Stimulated activated CD8-positive, alpha-beta memory T cell treated with anti-CD3 and anti-CD28 coated beads, Interleukin-7, amount 100 ng/mL, for 4 hours (primary cell): Measurements from ENCODE around the gene ATXN1.

ENCODE experiments used
- DNase-seq, 2 donors: peaks; one replicate each; pipeline ENCODE4 v3.0.0-alpha.2; 2020; ENCODE audit warnings: low read depth in 2 of 2

ATXN1 gene

DNA sequence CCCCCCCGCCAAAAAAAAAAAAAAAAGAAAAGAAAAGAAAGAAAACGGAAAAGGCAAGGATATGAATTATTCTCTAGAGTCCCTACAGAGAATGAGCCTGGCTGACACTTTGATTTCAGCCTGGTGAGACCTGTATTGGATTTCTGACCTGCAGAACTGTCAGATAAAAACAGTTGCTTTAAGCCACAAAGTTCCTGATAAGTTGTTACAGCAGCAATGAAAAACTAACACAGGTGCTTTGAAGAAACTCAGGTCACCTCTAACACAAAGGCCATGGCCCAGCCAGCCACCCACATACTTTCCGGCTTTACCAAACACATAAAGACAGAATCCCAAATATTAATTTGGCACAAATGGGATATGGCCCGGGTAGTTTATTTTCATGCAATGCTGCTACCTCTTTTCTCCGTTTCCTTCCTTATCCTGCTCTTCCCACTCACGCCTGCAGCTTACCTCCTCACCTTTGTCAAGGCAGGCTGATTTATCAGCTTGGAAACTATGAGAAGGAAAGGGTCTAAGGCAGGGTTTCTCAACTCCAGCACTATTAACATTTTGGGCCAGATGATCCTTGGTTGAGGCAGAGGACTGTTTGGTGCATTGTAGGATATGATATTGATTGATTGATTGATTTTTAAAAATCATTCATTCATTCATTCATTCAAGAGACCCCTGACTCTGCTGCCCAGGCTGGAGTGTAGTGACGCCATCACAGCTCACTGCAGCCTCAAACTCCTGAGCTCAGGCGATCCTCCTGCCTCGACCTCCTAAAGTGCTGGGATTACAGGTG lies 88.1 kb downstream of the ATXN1 start:
- no peak for DNase-seq

DNA sequence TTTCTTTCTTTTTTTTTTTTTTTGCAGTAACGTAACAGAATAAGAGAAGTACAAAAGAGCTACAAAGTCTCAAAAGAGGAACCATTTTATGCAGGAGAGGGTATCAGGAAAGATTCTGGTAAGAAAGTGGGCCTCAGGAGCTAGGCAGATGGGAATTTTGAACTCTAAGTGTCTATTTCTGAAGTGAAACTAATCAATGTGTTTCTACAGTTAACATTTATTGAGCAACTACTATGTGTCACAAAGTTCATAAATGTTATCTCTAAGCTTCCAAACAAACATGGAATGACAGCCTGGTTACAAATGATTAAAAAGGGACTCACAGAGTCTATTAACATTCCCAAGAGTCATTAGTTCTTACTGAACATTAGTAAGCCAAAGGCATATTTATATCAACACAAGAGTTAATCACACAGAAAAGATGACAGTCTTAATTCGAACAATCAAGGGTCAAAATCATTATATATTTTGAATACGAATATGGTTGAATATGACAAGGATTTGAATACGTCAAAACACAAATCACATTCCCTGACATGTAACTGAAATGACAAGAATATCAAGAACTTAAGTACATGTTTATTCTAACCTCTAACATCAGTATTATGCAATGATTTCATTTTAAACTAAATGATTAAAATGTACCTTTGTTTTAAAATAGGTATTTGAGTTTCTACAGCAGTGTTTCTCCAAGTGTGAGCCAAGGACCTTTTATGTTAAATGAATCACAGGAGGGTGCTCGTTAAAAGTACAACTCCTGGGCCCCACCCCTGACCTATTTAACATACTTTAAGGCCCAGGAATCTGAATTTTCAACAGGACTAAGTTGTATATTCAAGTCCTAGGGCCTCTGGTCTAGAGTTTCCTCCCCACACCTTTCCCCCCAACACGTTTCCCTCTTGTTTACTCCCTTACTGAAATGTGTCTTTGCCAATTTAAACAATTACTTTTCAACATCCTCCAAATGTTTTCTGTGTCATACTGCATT lies 89.7 kb downstream of the ATXN1 start:
- no peak for DNase-seq

DNA sequence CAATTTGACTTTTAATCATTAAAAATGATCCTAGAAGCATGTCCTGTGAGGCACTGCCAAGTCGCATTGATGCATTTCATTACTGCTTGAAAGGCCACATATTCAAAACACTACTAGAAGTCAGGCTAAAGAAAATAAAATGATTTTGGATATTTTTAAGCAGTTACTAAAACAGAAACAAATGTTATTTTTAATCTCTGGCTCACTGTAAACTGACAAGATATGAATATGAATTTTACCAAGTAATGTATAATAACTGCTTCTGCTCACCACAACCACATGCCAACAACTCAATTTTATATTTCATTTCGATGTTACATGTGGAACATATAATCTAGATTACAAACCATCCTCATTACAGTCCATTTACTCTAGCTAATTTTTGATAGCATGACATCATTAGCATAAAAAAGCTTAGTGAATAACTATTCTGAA lies 90.6 kb downstream of the ATXN1 start:
- DNase-seq = no peak

DNA sequence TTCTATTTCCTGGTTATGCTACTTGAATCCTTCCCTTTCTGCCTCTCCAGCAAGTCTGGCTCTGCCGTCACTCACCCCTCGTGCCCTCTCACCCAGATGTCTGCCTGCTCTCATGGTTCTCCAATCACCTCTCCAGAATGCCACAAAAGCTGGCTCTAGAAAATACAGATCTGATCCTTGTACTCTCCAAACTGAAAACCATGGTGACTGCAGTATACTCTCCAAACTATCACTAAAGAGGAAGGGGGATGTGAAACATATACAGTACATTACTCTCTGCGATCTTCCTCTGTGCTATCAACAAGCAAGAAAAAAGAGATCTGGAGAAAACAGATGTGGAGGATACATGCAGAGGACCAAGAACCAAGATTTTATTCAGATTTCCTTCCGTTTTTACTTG lies 91.1 kb downstream of the ATXN1 start:
- DNase-seq = no peak

DNA sequence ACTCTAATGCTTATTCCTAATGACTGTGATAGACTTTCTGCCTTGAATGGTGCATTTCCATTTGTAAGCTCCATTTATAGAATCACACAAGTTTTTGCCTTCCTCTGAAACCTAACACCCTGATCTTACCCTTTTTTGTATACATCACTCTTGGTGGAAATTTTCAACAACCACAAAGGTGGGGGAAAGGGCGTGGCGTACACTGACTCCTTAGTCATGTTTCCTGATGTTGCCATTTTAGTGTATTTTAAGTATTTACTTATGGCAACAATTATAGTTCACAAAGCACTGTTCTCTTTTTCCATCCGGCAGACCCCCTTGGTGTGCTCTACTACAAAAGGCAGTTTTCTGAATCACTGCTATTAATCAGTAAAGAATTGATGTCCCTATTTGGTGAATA lies 92.0 kb downstream of the ATXN1 start:
- peak; percentile 59 to 80 for DNase-seq

DNA sequence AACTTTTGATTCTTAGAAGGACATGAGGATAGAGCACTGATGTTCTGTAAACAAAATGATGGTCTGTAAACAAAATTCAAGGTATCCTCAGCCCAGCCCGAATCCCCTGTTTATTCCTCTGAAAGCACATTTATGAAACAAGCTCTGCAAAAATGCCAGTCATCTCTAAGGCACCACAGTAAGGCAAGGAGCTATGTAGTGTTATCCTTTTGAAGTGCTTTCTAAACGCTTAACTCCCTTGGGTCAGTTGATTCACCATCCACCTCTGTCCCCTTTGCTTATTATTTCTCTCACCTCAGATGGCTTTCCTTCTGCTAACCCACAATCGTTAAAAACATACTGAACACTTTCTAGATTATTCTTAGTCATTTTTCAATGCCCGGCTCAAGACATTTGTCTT lies 93.8 kb downstream of the ATXN1 start:
- no peak for DNase-seq

DNA sequence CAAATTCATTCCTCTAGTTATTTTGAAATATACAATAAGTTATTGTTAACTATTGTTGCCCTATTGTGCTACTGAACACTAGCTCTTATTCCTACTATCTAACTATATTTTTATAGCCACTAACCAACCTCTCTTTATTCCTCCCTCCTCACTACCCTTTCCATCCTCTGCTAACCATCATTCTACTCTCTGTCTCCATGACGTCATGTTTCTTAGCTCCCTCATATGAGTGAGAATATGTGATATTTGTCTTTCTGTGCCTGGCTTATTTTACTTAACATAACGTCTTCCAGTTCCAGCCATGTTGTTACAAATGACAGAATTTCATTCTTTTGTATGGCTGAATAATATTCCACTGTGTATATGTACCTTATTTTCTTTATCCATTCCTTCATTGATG lies 95.3 kb downstream of the ATXN1 start:
- DNase-seq = no peak

DNA sequence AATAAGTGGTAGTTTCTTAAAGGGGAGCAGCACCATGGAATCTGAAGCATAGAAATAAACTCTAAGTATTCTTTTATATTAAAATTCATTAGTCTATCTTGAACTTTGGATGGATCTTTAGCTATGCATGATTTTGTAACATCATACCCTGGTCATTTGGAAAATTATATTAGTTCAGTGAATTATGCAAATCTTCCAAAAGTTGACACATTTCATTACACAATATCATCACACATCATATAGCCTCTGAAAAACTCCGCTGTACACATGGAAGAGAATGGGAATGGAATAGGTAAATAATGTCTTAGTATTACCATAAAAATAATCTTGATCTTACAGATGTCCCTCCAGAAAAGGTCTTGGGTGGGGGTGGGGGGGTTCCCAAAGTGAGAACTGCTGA lies 96.1 kb downstream of the ATXN1 start:
- no peak for DNase-seq

DNA sequence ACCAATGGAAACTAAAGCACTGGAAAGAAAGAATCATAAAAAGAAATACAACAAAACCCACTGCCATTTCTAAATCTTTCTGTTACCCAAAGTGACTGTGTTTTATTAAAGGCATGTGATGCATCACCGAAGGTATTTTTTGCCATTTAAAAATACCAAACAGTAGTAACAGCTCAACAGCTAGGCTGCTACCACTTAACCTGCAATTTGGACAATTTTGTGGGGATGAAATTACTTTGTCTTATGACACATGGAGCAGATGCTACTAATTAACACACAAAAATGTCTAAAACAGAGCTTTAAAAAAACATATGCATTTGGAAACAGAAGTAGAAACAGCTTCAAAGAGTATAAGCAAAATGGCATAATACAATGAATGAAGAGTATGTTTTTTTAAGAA lies 97.4 kb downstream of the ATXN1 start:
- DNase-seq = no peak

DNA sequence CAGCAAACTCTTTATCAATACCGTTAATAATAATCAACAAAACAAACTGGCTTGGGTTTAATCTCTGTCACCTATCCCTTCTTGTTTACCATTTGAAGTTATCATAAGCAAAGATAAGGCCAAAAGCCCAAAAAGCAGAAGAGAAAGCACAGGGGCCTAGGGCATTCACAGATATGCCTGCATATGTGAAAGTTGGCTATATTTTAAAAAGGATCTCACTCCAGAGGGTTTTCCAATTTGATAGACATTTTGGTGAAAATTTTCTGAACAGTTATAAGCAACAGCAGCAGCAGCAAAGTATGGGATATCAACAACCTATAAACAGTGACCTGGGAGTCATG lies 101.1 kb downstream of the ATXN1 start:
- DNase-seq = no peak

DNA sequence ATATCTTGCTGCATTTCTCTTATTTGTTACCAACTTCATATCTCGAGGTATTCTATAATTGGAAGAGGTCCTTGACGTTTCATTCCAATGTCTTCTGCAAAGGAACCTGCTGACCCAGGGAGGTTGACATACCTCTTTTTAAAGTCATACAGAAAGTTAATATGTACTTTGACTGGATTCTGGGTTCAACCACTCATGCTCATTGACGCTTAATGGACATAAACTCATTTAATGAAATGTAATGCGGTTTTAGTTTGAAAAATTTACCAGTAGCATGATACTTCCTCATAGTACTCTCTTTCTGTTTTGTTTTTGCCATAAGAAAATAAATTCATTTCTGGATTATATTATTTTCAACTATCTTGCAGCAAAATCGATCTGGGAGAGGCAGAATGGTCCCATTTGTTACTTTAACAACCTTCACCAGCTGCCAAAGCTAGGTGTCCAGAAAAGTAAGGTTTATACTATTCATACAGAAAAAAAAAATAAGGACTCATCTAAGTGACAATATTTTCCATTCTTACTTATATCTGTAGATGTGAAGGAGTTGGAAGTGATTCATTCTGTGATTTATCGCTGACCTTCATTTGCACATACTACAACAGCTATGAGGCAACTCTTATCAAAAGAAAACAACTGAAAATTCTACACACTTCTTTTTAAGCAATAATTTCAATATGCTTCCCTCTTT lies 101.6 kb downstream of the ATXN1 start:
- DNase-seq = no peak

DNA sequence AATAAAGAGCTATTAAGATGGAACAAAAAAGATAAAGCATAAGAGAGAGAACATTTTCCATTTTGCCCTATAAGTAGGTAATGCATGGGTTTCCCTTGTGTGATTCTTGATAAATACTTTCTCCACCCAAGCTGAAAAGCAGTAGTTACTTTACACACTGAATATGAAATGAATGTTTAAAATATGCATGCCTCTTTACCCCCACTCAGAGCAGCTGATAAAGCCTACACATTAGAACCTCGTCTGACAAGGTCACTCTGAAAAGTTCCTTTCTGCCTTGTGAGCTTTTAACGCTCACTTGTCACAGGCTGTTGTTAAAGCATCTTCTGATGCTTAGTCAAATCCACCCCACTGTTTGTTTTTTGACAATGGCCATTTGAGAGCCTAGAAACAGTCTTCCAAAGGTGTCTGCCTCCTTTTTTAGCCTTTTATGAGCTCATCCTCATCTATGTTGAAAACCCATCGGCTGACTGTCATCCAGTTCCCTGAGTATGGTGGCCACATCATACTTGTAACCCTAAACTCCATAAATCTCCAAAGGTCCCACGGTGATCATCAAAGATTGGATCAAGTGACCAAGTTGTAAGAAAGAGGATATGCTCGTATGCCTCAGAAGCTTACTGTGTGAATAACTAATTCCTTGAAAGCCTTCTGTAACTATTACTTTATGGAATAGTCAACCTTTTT lies 102.8 kb downstream of the ATXN1 start:
- DNase-seq = no peak

DNA sequence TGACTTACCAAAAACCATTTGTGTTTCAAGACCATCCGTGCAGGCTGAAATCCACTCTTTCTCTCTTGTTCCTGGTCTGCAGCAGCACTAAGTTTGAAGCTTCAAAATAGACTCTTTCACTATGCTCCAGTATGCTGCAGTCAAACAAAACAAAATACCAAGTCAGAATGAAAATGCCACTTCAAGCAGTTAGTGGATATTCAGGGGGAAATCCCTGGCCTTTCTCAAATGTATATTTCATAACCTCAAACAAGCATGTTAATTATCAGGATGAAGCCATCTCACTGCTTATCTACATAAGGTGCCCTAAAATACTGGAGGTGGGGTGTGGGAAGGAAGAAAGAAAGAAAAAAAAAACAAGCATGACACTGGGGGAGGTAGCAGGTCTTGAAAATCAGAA lies 103.5 kb downstream of the ATXN1 start:
- no peak for DNase-seq

DNA sequence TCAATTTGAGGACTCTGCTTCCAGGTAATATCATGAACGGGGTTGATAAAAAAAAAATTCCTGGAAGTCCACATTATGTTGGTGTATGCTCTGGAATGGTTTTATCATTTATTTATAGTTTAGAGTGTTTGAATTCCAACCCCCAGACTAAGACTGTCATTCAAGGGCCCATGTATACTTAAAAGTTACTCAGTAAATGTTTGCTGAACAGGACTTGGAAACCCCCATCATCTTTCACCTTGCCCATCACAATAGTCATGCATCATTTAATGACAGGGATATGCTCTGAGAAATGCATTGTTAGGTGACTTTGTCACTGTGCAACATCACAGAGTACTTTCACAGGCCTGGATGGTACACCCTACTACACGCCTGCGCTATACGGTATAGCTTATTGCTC lies 104.8 kb downstream of the ATXN1 start:
- no peak for DNase-seq

DNA sequence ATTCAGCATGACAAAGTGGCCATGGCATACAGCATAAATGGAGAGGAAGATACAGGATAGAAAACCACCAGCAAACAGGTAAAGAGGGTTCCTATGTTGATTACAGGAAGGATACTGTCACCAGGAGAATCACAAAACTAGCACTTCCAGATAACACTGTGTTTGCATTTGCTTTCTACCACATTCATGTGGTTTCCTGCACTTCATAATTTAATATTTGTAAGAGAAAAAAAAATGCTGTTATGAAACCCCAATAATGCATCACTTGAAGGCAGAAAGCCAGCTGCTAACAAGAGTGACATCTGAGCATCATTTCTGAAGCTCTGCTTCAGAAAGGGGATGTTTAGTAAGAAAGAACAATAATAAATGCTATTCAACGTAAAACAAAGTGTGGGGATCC lies 106.6 kb downstream of the ATXN1 start:
- DNase-seq = no peak

DNA sequence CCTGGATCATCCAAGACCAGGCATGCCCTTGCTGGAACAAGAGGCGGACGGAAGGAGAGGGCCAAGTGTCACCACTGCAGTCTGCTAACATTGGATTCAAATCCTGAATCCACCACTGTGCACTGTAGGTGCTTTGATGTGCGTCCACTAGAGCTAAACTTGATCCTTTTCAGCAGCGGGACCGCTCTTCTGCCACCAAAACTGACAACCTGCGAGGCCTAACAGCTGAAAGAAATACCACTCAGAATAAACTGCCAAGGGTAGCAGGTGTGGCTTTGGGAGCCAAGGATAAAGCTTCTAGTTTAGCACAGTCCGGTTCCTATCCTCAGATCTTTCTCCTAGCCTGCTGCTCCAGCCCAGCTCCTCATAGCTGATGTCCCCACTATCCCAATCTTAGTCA lies 108.0 kb downstream of the ATXN1 start:
- DNase-seq = no peak

DNA sequence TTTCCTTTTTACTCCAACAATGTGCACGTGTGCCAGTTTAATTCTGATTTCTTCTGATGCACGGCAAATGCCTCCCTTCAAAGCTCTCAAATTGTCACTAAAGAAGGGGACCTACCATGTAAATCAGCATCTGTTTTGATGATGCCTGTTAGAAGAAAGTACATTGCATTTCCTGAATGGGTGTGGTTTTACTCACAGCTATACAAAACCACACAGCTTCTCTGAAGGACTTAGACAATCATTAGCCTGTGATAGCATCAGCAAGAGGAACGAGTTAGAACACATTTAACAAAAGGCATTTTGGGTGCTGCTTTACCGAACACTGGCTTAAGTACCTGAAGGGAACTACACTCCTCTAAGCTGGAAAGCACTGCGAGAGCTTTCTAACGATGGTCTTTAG lies 109.4 kb downstream of the ATXN1 start:
- DNase-seq = no peak

DNA sequence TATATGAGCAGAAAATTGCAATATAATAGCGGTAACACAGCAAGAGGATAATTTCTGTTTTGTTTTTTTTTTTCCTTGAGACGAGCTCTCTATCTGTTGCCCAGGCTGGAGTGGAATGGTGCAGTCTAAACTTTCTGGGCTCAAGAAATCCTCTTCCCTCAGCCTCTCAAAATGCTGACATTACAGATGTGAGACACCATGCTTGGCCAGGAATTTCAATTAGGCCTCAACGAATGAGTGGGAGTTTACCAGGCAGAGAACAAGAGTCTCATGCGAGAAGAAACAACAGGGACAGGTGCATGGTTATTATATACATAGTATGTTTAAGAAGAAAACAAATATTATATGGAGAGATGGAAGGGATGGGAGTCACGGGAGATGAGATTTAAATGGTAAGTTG lies 111.4 kb downstream of the ATXN1 start:
- DNase-seq = no peak

DNA sequence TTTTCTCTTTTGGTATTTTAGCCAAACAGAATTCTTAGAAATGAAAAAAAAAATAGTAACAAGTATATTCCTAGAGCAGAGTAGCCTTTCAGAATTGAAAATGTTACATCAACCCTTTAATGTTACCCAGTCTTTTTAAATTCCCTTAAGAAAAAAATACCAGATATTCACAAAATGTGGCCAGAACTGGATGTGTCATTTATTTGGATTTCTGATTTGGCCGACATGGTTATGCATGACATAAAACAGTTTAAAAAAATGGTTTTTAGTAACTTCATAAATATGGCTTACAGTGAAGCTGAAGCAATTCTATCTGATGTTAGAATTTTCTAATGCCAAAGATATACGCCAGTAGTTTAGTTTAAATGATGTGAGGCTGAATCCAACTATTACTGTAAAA lies 112.0 kb downstream of the ATXN1 start:
- no peak for DNase-seq

DNA sequence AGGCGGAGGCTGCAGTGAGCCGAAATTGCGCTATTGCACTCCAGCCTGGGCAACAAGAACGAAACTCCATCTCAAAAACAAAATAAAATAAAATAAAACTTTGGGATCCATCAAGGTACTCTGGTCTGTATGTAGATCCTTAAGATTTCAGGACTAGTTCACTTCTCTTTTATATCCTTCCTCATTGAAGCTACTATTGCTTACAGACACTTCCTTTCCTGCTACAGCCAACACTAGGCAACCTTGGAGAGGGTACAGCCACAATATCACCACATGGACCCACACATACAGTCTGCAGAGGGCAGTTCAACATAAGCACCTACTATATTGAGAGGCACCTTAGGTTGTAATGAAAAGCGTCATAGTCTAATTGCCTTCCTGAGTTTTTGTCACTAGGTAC lies 113.3 kb downstream of the ATXN1 start:
- DNase-seq = no peak

DNA sequence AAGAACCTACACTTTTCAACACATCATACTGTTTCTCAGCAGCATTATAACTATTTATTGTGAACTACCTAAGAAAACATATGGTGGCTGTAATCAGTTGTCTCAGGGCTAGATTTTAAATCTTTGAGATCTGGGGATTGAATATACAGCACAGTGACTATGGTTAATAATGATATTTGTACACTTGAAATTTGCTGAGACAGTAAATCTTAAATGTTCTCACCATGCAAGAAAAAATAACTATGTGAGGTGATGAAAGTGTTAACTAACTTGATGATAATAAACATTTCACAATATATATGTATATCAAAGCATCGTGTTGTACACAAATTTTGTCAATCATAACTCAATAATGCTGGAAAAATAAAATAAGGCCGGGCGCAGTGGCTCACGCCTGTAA lies 113.8 kb downstream of the ATXN1 start:
- no peak for DNase-seq
